SU-DHL-6 (cell line): ENCODE results near the gene WDR75.

ENCODE experiments used
- CTCF ChIP-seq: fragments of 200-600 bp; sonication (generic); IDR thresholded peaks from one replicate; pipeline ENCODE4 v1.5.1; 2017; ENCODE audit warnings: antibody characterized with exemption, mild to moderate bottlenecking, low read length, moderate library complexity; ENCODE audit not compliant: insufficient read depth, poor library complexity, severe bottlenecking
- EZH2phosphoT487 ChIP-seq: fragments of 200-600 bp; sonication (generic), shearing (Covaris generic); conservative IDR thresholded peaks from 2 replicates; pipeline ENCODE4 v1.6.1; 2018; ENCODE audit warnings: mild to moderate bottlenecking, antibody characterized with exemption, low read length, moderate library complexity, mixed read lengths

GRCh38 chr2:189465478-189465877 lies 24.2 kb downstream of the WDR75 start:
- TF ChIP-seq CTCF (no peak), EZH2phosphoT487 (no peak)
